ES-I3 (cell line): Measurements from ENCODE around the gene LRMDA.

Experiments
- H3K36me3 ChIP-seq: 2 replicates; pipeline ENCODE4 v1.6.1; 2013; ENCODE audit warnings: mild to moderate bottlenecking, low read length, control low read depth, moderate library complexity; ENCODE audit not compliant: insufficient read depth
- H3K4me1 ChIP-seq: 2 replicates; pipeline ENCODE4 v1.6.1; 2013; ENCODE audit warnings: mild to moderate bottlenecking, control low read depth, low read length; ENCODE audit not compliant: insufficient read depth
- H3K9ac ChIP-seq: 2 replicates; pipeline ENCODE4 v1.6.1; 2013; ENCODE audit warnings: low read depth, mild to moderate bottlenecking, low read length, moderate library complexity
- H3K9me3 ChIP-seq: 2 replicates; pipeline ENCODE4 v1.6.1; 2013; ENCODE audit warnings: mild to moderate bottlenecking, low read length, moderate library complexity; ENCODE audit not compliant: control insufficient read depth, insufficient read depth

The LRMDA gene

DNA sequence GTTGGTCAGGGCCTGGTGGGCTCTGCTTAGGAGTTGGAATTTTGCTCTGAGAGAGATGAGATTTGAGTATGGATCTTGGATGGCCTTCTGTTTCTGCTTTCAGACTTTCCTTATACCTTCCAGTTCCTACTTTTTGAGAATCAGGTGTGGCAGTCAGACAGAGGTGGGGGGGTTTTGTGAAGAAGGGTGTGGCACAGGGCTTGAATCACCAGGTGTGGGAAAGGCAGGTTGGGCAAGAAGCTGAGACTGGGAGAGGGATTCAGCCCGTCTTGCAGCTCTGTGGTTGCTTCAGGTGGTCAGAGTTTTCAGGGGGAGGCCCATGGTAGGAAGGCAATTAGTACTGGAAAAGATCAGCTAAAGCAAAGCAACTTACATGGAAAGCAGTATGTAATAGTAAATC lies 340.2 kb downstream of the LRMDA start:
- no peaks in the 10 kb centered on the region for H3K36me3 ChIP-seq
- H3K4me1 ChIP-seq = no peaks in the 10 kb centered on the region
- no peak overlapping the region for H3K9ac ChIP-seq
- H3K9me3 ChIP-seq = no peaks in the 10 kb centered on the region

DNA sequence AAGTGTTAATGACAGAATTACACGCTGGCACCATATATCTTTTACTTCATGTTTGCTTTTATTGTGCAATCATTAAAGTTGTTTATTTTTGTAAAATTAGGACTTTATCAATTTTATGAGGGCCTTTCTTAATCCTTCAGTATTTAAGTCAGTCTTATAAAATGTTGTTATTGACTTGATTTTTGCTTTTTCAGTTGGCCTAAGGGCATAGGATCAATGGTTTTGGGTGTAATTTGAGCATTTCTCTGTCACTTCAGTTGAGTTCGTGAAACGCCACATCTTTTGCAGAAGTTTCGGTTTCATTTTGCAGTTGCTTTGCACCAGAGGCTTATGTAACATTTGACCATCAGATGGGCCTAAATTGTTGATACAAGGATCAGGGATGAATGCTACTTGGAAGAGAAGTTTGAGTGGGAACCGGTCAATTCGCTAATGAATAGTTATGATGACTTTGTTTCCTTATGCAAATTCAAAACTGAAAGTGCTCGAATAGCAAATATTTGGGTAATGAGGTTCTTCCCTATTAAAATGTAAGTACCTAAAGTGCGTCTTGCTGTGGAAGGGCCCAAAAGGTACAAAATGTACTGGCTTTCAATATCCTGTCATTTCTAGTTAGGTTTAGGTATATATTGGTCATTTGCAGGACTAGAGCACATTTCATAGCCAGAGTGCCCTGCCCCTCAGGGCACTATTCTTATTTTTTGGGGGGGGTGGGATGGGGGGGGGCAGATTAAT lies 340.9 kb downstream of the LRMDA start:
- Histone ChIP-seq H3K36me3 (no peaks in the 10 kb centered on the region), H3K9ac (no peak overlapping the region), H3K9me3 (no peaks in the 10 kb centered on the region), H3K4me1 (no peaks in the 10 kb centered on the region)

DNA sequence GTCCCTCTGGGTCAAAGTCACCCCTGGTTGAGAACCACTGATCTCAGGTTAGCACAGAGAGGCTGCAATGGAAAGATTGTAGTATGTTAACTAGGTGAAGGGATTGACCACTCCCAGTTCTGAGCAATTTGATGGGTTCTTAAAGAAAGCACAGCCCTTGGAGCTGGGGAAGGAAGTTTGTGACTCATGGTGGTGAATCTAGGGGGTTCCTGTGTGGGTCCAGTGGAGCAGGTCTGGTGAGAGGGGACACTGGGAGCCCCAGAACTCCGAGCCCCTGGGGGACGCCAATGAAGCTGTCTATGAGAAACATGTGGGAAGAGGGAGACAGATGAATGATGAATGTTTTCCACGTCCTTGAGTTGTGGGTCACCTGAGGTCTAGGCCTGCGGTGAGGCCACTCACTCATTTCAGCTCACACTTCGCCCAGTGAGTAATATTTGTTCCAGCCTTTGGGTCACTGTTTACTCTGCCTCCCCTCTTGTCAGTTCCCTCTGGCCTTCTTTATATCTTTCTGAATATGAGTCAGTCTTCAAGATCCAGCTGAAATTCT lies 341.9 kb downstream of the LRMDA start:
- Histone ChIP-seq H3K9ac (no peak overlapping the region), H3K9me3 (no peaks in the 10 kb centered on the region), H3K36me3 (no peaks in the 10 kb centered on the region), H3K4me1 (no peaks in the 10 kb centered on the region)

DNA sequence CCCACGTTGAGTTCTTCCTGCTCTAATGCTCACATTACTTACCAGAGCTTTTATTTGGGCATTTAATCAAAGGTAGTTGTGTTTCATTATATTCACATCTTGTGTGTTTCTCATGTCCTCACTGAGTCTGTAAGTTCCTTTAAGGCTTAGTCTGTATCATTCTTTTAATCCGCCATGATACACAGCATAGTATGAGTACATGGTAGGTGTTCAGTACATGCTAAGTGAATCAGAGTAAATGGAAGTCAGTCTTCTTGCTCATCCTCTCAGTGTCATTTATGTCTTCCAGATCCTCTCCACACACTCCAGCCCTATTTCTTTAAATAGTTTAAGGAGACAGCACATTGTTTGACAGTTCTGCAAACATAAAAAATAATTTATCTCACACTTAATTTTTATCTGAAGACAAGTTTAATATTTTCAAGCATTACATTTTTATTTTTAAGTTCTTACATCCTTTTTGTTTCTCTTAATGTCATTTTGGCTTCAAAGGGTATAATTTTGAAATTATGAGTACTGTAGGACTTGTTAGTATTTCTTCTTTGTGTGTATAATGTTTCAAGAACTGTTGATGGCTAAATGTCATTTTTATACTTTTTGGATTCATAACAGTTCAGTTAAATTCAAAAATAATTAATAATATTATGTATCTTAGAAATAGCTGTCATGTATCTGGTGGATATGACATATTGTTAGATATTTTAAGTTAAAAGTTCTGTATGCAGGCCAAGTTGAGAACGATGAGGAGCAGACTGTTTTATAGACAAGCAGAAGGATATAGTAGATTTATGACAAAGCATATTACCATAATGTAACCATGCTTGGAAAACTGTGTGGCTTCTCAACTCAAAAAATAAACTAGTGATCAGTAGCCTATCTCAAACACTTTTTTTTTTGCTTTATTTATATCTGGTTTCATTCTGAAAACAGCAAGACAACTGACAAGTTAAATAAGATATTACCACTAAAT lies 342.7 kb downstream of the LRMDA start:
- Histone ChIP-seq H3K9ac (no peak overlapping the region), H3K4me1 (no peaks in the 10 kb centered on the region), H3K9me3 (no peaks in the 10 kb centered on the region), H3K36me3 (no peaks in the 10 kb centered on the region)

DNA sequence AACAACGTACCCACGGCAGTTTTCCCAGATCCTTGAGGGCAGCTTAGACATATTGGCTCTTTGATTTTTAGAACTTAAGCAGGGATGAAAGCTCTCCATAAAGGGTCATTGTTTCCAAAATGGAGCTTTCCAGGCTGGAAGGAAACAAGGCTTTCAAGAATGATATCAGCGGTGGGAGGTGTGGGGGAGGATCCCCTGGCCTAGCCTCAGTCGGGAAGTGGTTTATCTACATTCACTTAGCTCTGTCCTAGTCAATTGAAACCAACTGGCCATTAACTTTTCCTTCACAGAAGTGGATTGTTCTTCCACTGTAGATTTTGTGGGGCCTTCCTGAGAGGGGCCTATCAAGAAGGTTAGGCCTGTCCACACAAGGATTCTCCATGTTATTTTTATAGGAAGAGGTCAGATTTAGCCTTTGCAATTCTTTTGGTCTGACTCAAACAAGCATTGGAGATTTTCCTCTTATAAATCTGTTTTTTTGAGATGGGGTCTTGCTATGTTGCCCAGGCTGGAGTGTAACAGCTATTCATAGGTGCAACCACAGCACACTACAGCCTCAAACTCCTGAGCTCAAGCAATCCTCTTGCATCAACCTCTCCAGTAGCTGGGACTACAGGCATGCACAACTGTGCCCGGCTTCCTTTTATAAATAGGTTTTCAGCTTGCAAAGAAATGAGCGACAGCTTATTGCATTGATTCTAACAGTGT lies 343.5 kb downstream of the LRMDA start:
- no peaks in the 10 kb centered on the region for H3K9me3 ChIP-seq
- H3K36me3 ChIP-seq = no peaks in the 10 kb centered on the region
- H3K9ac ChIP-seq = no peak overlapping the region
- no peaks in the 10 kb centered on the region for H3K4me1 ChIP-seq

DNA sequence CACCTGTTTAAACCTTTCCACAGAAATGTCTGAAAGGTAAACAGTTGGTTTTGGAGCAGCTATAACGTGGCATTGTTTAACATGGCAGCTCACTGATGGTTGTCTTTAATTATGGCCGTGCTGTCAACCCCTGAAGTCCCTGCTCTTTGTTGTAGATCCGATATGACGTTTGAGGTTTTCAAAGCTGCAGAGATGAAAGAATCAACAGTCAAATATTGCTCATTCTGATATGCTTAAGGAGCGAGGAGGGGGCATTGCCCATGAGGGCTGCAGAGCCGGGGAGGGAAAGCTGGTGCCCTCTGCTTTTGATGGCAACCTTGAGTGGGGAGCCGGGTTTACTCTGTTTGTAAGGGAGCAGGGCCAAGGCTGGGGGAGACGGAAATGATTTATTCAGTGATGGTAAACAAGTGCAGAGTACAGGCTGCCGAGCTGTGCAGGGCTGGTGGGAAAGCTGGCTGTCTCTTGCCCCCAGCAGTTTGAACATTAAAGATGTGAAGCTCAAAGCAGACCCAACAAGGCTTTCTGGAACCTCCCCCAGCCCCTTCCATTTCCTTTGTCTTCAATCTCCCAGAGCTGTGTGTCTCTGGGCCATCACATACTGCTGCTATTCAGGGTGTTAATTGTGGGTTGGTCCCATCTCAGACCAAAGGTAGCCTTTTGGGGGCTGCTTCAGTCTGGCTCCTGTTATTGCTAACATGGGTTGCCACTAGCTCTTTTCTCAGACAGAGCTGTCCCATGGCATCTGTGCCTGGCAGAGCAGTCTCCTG lies 345.5 kb downstream of the LRMDA start:
- no peaks in the 10 kb centered on the region for H3K4me1 ChIP-seq
- no peaks in the 10 kb centered on the region for H3K36me3 ChIP-seq
- H3K9ac ChIP-seq = no peak overlapping the region
- H3K9me3 ChIP-seq = no peaks in the 10 kb centered on the region

DNA sequence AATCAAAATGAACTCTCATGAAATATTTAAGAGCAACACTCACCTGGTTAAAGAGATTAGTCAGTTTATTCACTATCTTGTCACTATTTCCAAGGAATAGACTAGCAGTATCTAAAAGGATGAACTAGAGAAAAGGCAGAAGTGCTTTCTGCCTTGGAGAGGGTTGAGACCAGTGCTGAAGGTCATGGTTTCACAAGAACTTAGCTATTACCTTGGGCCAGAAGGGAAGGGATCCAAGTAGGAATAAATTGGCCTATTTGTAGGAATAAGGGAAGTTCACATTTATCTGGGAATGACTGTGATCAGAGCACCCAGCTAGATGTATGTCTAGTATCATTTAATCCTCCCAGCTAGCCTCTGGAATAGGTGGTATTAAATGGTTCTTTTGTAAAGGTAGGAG lies 347.2 kb downstream of the LRMDA start:
- H3K4me1 ChIP-seq = no peaks in the 10 kb centered on the region
- no peaks in the 10 kb centered on the region for H3K9me3 ChIP-seq
- no peak overlapping the region for H3K9ac ChIP-seq
- H3K36me3 ChIP-seq = no peaks in the 10 kb centered on the region

DNA sequence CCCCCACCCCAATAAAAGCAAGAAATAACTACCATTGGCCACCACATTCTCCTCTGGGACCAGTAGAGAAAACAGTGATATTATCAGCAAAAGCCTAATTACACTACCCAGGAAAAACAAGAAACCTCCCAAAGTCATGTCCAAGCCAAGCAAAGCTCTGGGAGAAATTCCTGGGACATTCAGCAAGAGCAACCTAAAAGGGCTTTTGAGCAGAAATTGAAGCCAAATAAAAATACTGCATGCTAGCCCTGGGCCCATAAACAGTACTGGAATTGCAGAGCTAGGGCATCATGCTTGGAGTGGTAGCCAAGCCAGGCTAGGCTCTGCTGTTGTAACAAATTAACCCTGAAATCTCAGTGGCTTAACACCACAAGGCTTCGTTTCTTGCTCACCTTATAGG lies 347.9 kb downstream of the LRMDA start:
- Histone ChIP-seq H3K36me3 (no peaks in the 10 kb centered on the region), H3K9me3 (no peaks in the 10 kb centered on the region), H3K4me1 (no peaks in the 10 kb centered on the region), H3K9ac (no peak overlapping the region)

DNA sequence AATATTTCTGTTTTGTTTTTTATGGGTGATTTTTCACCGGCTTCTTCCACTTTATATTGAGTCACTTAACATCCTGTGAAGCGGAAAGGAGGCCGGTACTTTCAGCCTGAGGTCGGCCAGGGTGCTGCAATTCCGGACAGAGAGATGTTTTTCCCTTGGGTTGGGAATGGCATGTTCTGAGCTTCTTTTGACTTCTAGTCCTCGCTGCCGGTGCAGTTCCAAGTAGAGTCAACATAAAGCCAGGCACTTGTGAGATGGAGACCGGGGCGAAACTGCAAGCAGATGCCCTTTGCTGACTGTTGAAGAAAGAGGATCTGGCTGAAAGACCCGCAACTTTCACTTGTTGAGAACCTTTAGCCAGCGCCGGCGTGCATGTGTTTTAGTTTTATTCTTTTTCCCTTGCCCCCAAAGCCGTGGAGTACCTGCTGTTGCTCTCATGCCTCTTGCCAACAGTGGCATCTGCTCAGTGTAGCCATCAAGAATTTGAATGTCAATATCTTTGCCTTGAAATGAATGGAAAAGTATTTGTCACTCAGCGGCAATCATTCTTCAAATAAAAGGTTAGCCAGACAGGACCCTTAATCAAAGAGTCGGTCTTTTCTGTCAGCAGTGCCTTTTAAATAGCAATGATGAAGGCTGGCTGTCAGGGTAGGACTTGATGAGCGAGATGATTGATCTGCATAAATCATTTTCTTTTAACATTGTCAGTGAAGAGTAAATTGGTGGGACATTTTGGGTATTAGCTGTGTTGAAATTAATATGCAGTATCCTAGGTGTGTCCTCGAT lies 351.2 kb downstream of the LRMDA start:
- H3K4me1 ChIP-seq = no peaks in the 10 kb centered on the region
- no peaks in the 10 kb centered on the region for H3K9me3 ChIP-seq
- no peak overlapping the region for H3K9ac ChIP-seq
- no peaks in the 10 kb centered on the region for H3K36me3 ChIP-seq

DNA sequence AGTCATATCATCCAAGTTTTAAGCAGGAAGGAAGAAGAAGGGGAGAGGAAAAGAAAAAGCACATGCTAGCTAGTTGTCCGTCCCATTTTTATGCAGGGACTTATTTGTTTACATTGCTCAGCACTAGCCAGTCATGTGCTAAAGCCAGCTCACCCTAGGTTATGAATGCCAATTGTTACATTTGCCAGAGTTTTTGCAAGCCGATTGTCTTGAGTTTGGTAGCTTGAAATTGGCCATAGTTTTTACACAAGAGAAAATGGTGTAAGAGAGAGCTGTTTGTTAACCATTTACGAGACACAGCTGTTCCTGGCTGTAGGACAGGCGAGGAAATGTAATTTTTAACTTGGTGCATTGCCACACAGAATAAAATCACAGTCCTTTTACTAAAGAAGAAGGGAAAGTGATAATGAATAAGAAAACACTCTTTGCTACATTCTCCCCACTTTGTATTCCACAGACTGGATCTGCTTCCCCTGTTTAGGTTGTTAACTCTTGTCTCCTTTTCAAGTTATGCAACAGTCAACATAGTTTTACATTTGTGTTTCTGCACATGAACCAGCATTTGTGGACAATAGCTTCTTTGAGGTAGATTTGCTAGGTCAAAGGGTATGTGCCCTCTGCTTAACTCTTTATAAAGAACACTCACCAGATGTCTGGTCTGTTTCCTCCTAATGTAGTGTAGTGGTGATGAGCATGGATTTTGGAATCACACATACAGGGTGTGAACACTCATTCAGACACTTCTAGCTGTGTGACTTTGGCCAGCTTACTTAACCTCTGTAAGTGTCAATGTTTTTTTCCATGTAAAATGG lies 357.2 kb downstream of the LRMDA start:
- no peaks in the 10 kb centered on the region for H3K36me3 ChIP-seq
- no peaks in the 10 kb centered on the region for H3K9me3 ChIP-seq
- no peak overlapping the region for H3K9ac ChIP-seq
- peaks cover 9% of the 10 kb centered on the region; the same call in 1 of the 2 replicates for H3K4me1 ChIP-seq

DNA sequence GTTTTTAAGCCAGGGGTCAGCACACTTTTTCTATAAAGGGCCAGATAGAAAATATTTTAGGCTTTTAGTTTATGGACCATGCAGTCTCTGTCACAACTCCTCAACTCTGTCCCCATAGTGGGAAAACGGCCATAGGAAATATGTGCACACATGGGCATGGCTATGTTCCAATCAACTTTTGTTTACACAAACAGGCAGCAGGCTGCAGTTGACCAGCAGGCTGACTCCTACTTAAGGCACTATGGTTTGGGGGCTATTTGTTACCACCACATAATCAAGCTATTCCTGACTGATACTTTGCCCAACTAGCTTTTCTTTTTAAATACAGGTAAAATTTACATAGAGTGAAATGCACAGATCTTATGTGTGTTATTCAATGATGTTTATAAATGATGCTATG lies 362.4 kb downstream of the LRMDA start:
- no peaks in the 10 kb centered on the region for H3K36me3 ChIP-seq
- peaks cover 12% of the 10 kb centered on the region; the same call in 1 of the 2 replicates for H3K9me3 ChIP-seq
- no peak overlapping the region for H3K9ac ChIP-seq
- H3K4me1 ChIP-seq = peaks cover 2% of the 10 kb centered on the region; the same call in 1 of the 2 replicates

DNA sequence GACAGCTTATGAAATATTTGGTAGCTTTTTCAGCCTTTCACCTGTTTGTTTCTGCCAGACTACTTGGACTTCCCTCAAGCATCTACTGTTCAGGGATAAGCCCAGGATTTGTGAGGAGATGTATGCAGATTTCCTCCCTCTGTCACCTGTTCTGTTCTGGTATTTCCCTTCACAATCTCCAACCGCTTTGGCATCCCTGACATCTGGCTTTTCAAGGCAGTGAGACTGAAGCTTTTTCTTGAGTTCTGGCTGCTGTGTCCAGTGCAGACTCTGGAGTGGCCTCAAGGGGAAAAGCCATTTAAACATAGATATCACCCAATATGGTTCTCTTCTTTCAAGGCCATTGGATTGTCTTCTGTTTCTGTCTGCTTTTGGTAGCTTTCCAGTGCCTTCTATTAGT lies 369.7 kb downstream of the LRMDA start:
- Histone ChIP-seq H3K9ac (no peak overlapping the region), H3K36me3 (no peaks in the 10 kb centered on the region), H3K4me1 (no peaks in the 10 kb centered on the region), H3K9me3 (peaks cover 12% of the 10 kb centered on the region)
